GM12878 (cell line): ENCODE data around the gene CIAPIN1. TPM values are rescaled to one million over a fixed set of nuclear protein-coding genes. Genes with fewer than 3 reads are reported as not detected.

ENCODE experiments used
- ATAC-seq: fragments of 200-7000 bp; cut with Tn5 transposase; 3 replicates; pipeline ENCODE4 v1.9.1; 2020; ENCODE audit warnings: mild to moderate bottlenecking, moderate library complexity
- BruUV-seq: library from RNA; stranded (reverse); fragments of 400-500 nt; replicated peaks from 2 replicates; lab custom pipeline; 2021; lab: Mats Ljungman, UMichigan
- CTCF ChIA-PET: fragments of 300-600 bp; sonication (Branson Sonifier 250); formaldehyde crosslinking; extraction: SDS; loops from one replicate; lab custom pipeline; 2021; ENCODE audit warnings: inconsistent platforms; lab: Yijun Ruan, JAX
- POLR2A ChIA-PET: fragments of 350-600 bp; formaldehyde crosslinking; extraction: SDS; loops from one replicate; lab custom pipeline; 2021; ENCODE audit warnings: inconsistent platforms; lab: Charles Lee
- RAD21 ChIA-PET: fragments of 300-600 bp; sonication (Branson Sonifier 250); formaldehyde crosslinking; loops from one replicate; lab custom pipeline; 2023; ENCODE audit warnings: antibody characterized with exemption; ENCODE audit not compliant: unreplicated experiment; lab: Charles Lee
- SMC1A ChIA-PET: fragments of 300-600 bp; sonication (Branson Sonifier 250); formaldehyde crosslinking; loops from one replicate; lab custom pipeline; 2023; ENCODE audit not compliant: unreplicated experiment, uncharacterized antibody; lab: Charles Lee
- DNase-seq: peaks from one replicate; pipeline ENCODE4 v3.0.0-alpha.2; 2011; ENCODE audit warnings: low read depth, low spot score
- FAIRE-seq: peaks from 3 replicates; lab custom pipeline; 2011; peaks lifted over from hg19 to GRCh38; lab: Jason Lieb, UNC
- H2AFZ ChIP-seq: 2 replicates; pipeline ENCODE4 v1.6.0; 2011; ENCODE audit warnings: low read depth, low read length, control low read depth; ENCODE audit not compliant: control insufficient read depth
- H3K27ac ChIP-seq: 2 replicates; pipeline ENCODE4 v1.5.1; 2011; ENCODE audit warnings: control low read depth; ENCODE audit not compliant: control insufficient read depth, insufficient read depth
- H3K27me3 ChIP-seq, 2 experiments: replicated peaks in 1 of 2; 2 replicates each; pipeline versions ENCODE4 v1.6.0 to v1.6.1; 2011; ENCODE audit warnings: low read length in 1 of 2; ENCODE audit not compliant: control insufficient read depth in 2 of 2, insufficient read depth in 2 of 2
- H3K36me3 ChIP-seq, 2 experiments: 2 replicates each; pipeline ENCODE4 v1.5.1; 2011; ENCODE audit warnings: low read length in 1 of 2; ENCODE audit not compliant: control insufficient read depth in 2 of 2, insufficient read depth in 2 of 2
- H3K4me1 ChIP-seq: 2 replicates; pipeline ENCODE4 v1.6.1; 2011; ENCODE audit warnings: mild to moderate bottlenecking, low read length, moderate library complexity, mixed read lengths; ENCODE audit not compliant: control insufficient read depth, insufficient read depth
- H3K4me2 ChIP-seq: 2 replicates; pipeline ENCODE4 v1.6.0; 2011; ENCODE audit warnings: control low read depth; ENCODE audit not compliant: control insufficient read depth, insufficient read depth
- H3K4me3 ChIP-seq: fragments of 200-600 bp; sonication (generic); 2 replicates; pipeline ENCODE4 v1.5.1; 2016
- H3K79me2 ChIP-seq: 2 replicates; pipeline ENCODE4 v1.6.0; 2011; ENCODE audit warnings: low read length; ENCODE audit not compliant: control insufficient read depth, insufficient read depth
- H3K9ac ChIP-seq: 2 replicates; pipeline ENCODE4 v1.8.0; 2011; ENCODE audit warnings: low read length, control low read depth, mixed read lengths; ENCODE audit not compliant: control insufficient read depth, insufficient read depth
- H3K9me3 ChIP-seq: replicated peaks from 3 replicates; pipeline ENCODE4 v1.5.1; 2011; ENCODE audit warnings: mild to moderate bottlenecking, low read length; ENCODE audit not compliant: control insufficient read depth, insufficient read depth
- H4K20me1 ChIP-seq: 2 replicates; pipeline ENCODE4 v1.6.0; 2011; ENCODE audit not compliant: control insufficient read depth, insufficient read depth
- BACH1 ChIP-seq: fragments of 450-650 bp; IDR thresholded peaks from 2 replicates; pipeline ENCODE4 v1.6.1; 2017; ENCODE audit warnings: mild to moderate bottlenecking, borderline replicate concordance
- CHD4 ChIP-seq: fragments of 200-600 bp; sonication (generic); IDR thresholded peaks from 2 replicates; pipeline ENCODE4 v1.6.1; 2016; ENCODE audit warnings: mild to moderate bottlenecking
- EGR1 ChIP-seq, 2 experiments: IDR thresholded peaks; 1 replicate in 1 of 2; 2 replicates in 1 of 2; pipeline ENCODE4 v1.6.1; 2011 to 2012; ENCODE audit warnings: low read depth in 2 of 2, low read length in 2 of 2, borderline replicate concordance in 1 of 2, mild to moderate bottlenecking in 1 of 2, moderate library complexity in 1 of 2
- NFXL1 ChIP-seq: fragments of 450-650 bp; IDR thresholded peaks from 2 replicates; pipeline ENCODE4 v1.6.1; 2017; ENCODE audit warnings: antibody characterized with exemption, mild to moderate bottlenecking, borderline replicate concordance
- POLR2AphosphoS5 ChIP-seq: IDR thresholded peaks from 2 replicates; pipeline ENCODE4 v1.6.1; 2011; ENCODE audit warnings: mild to moderate bottlenecking, low read length, inconsistent platforms
- RELA ChIP-seq: fragments of 450-650 bp; IDR thresholded peaks from 2 replicates; pipeline ENCODE4 v1.8.0; 2014; ENCODE audit warnings: borderline replicate concordance; ENCODE audit not compliant: partially characterized antibody
- SP1 ChIP-seq: IDR thresholded peaks from one replicate; pipeline ENCODE4 v1.6.1; 2011; ENCODE audit warnings: low read depth, low read length
- WGBS: methylation state at CpG from one replicate; pipeline ENCODE4 v1.1.6; 2016; ENCODE audit warnings: low lambda C conversion rate; ENCODE audit not compliant: insufficient replicate concordance, insufficient coverage; ENCODE audit errors: missing lambda C conversion rate; 5-methylcytosine and 5-hydroxymethylcytosine counted together
- in situ Hi-C: fragments of 300-500 bp; cut with MboI; formaldehyde crosslinking; loops from 9 replicates; pipeline ENCODE4 v1.14.3; 2018; ENCODE audit warnings: mixed read lengths
- intact Hi-C: fragments of 100-400 bp; cut with micrococcal nuclease; formaldehyde crosslinking; loops from one replicate; pipeline ENCODE4 v1.14.2; 2022; ENCODE audit not compliant: unreplicated experiment
- polyA plus RNA-seq, 11 experiments: library from polyadenylated mRNA; depleted of rRNA in 4 of 11; unstranded in 6 of 11; stranded (reverse) in 5 of 11; fragments of >200 nt; fragmentation: Nextera tagmentation in 4 of 11; fragmentation: Illumina TruSeq in 1 of 11; extraction: Ambion mirVana in 4 of 11; extraction: Trizol in 1 of 11; gene quantifications; 1 replicate in 1 of 11; 2 replicates in 10 of 11; pipeline versions ENCODE4 v1.2.1 to v1.2.3, GENCODE V29; 2011 to 2016; ENCODE audit warnings: inconsistent platforms in 2 of 11, missing spikeins in 2 of 11, low read depth in 1 of 11
- total RNA-seq, 4 experiments: library from RNA; depleted of rRNA in 3 of 4; stranded (reverse); fragments of >200 nt in 3 of 4; fragmentation: Illumina TruSeq in 1 of 4; extraction: Trizol in 1 of 4; gene quantifications; 2 replicates each; pipeline versions ENCODE4 v1.2.1 to v1.2.3, GENCODE V29; 2013 to 2021
- TF ChIP-seq, protein P1 (sequence below): fragments of 450-650 bp; IDR thresholded peaks from 2 replicates; pipeline ENCODE4 v1.6.1; 2016; ENCODE audit warnings: mild to moderate bottlenecking, moderate library complexity, borderline replicate concordance
- TF ChIP-seq, protein P2 (sequence below): IDR thresholded peaks from 2 replicates; pipeline ENCODE4 v1.6.1; 2011; ENCODE audit warnings: mild to moderate bottlenecking, low read depth, low read length, moderate library complexity; ENCODE audit not compliant: insufficient replicate concordance
- TF ChIP-seq, protein P3 (sequence below): fragments of 450-650 bp; IDR thresholded peaks from 2 replicates; pipeline ENCODE4 v1.6.1; 2017; ENCODE audit warnings: mild to moderate bottlenecking, low read depth, inconsistent platforms; ENCODE audit not compliant: poor library complexity, severe bottlenecking
- TF ChIP-seq, protein P4 (sequence below): fragments of 450-650 bp; formaldehyde crosslinking; IDR thresholded peaks from 2 replicates; pipeline ENCODE4 v1.4.0; 2022; ENCODE audit warnings: mild to moderate bottlenecking, moderate library complexity

Gene CIAPIN1
- total and polyA plus RNA-seq, 10 of the 15 experiments (the other 5 are each of a cell fraction or from before 2014, with no cell fraction given), result 46.2 to 150 (median 54.3) TPM

- Histone ChIP-seq H3K9me3 (no peaks in the 10 kb centered on the region), H3K79me2 (no peaks in the 10 kb centered on the region), H2AFZ (no peak overlapping the region), H3K4me2 (no peak overlapping the region), H3K4me3 (no peak overlapping the region), H3K27ac (no peak overlapping the region), H3K4me1 (peaks cover under 1% of the 10 kb centered on the region; the same call in 1 of the 2 replicates), H3K27me3 (no peaks in the 10 kb centered on the region), H4K20me1 (no peaks in the 10 kb centered on the region), H3K36me3 (peaks cover 25 to 37% of the 10 kb centered on the region in 2 experiments), H3K9ac (no peak overlapping the region)
- no peak for DNase-seq
- intact Hi-C loops, result no loop called here
- in situ Hi-C loops, result no loop called here
- ATAC-seq, result no peak
- FAIRE-seq, result no peak
- ChIA-PET SMC1A (interaction anchor here (0.5 kb wide), 1 partner anchor 12 kb away, joined by 4 read pairs; no protein-coding TSS in a partner anchor), RAD21 (no interaction called here), POLR2A (interaction anchor here (0.6 kb wide), 1 partner anchor 42 kb away, joined by 4 read pairs; no protein-coding TSS in a partner anchor), CTCF (no interaction called here)
- 88% methylated on average over 9 of the region's 9 CpGs for WGBS
- no TSS peak for BruUV-seq
- TF ChIP-seq, protein P1, sequence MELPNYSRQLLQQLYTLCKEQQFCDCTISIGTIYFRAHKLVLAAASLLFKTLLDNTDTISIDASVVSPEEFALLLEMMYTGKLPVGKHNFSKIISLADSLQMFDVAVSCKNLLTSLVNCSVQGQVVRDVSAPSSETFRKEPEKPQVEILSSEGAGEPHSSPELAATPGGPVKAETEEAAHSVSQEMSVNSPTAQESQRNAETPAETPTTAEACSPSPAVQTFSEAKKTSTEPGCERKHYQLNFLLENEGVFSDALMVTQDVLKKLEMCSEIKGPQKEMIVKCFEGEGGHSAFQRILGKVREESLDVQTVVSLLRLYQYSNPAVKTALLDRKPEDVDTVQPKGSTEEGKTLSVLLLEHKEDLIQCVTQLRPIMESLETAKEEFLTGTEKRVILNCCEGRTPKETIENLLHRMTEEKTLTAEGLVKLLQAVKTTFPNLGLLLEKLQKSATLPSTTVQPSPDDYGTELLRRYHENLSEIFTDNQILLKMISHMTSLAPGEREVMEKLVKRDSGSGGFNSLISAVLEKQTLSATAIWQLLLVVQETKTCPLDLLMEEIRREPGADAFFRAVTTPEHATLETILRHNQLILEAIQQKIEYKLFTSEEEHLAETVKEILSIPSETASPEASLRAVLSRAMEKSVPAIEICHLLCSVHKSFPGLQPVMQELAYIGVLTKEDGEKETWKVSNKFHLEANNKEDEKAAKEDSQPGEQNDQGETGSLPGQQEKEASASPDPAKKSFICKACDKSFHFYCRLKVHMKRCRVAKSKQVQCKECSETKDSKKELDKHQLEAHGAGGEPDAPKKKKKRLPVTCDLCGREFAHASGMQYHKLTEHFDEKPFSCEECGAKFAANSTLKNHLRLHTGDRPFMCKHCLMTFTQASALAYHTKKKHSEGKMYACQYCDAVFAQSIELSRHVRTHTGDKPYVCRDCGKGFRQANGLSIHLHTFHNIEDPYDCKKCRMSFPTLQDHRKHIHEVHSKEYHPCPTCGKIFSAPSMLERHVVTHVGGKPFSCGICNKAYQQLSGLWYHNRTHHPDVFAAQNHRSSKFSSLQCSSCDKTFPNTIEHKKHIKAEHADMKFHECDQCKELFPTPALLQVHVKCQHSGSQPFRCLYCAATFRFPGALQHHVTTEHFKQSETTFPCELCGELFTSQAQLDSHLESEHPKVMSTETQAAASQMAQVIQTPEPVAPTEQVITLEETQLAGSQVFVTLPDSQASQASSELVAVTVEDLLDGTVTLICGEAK, result no peak
- TF ChIP-seq, protein P2, sequence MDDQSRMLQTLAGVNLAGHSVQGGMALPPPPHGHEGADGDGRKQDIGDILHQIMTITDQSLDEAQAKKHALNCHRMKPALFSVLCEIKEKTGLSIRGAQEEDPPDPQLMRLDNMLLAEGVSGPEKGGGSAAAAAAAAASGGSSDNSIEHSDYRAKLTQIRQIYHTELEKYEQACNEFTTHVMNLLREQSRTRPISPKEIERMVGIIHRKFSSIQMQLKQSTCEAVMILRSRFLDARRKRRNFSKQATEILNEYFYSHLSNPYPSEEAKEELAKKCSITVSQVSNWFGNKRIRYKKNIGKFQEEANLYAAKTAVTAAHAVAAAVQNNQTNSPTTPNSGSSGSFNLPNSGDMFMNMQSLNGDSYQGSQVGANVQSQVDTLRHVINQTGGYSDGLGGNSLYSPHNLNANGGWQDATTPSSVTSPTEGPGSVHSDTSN, result no peak
- no peak for TF ChIP-seq RELA
- TF ChIP-seq EGR1 (IDR thresholded peaks at IDR 0.05; ENCODE audit: borderline replicate concordance in 1 of 2, low read depth in 2 of 2, low read length in 2 of 2), result no peak
- TF ChIP-seq, protein P3, sequence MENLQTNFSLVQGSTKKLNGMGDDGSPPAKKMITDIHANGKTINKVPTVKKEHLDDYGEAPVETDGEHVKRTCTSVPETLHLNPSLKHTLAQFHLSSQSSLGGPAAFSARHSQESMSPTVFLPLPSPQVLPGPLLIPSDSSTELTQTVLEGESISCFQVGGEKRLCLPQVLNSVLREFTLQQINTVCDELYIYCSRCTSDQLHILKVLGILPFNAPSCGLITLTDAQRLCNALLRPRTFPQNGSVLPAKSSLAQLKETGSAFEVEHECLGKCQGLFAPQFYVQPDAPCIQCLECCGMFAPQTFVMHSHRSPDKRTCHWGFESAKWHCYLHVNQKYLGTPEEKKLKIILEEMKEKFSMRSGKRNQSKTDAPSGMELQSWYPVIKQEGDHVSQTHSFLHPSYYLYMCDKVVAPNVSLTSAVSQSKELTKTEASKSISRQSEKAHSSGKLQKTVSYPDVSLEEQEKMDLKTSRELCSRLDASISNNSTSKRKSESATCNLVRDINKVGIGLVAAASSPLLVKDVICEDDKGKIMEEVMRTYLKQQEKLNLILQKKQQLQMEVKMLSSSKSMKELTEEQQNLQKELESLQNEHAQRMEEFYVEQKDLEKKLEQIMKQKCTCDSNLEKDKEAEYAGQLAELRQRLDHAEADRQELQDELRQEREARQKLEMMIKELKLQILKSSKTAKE, result no peak
- no peak for TF ChIP-seq POLR2AphosphoS5
- TF ChIP-seq SP1, result no peak
- TF ChIP-seq, protein P4, sequence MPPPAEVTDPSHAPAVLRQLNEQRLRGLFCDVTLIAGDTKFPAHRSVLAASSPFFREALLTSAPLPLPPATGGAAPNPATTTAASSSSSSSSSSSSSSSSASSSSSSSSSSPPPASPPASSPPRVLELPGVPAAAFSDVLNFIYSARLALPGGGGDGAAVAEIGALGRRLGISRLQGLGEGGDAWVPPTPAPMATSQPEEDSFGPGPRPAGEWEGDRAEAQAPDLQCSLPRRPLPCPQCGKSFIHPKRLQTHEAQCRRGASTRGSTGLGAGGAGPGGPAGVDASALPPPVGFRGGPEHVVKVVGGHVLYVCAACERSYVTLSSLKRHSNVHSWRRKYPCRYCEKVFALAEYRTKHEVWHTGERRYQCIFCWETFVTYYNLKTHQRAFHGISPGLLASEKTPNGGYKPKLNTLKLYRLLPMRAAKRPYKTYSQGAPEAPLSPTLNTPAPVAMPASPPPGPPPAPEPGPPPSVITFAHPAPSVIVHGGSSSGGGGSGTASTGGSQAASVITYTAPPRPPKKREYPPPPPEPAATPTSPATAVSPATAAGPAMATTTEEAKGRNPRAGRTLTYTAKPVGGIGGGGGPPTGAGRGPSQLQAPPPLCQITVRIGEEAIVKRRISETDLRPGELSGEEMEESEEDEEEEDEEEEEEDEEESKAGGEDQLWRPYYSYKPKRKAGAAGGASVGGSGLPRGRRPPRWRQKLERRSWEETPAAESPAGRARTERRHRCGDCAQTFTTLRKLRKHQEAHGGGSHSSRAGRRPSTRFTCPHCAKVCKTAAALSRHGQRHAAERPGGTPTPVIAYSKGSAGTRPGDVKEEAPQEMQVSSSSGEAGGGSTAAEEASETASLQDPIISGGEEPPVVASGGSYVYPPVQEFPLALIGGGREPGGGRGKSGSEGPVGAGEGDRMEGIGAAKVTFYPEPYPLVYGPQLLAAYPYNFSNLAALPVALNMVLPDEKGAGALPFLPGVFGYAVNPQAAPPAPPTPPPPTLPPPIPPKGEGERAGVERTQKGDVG, result no peak
- TF ChIP-seq BACH1, result no peak
- TF ChIP-seq CHD4, result no peak
- TF ChIP-seq NFXL1, result no peak
These were observed 22.8 kb upstream of the CIAPIN1 start for GRCh38 chr16:57469917-57470470.
